SK-N-SH (cell line): ENCODE results near the gene CEP170. TPM values are rescaled to one million over a fixed set of nuclear protein-coding genes. Genes with fewer than 3 reads are reported as not detected.
A peak's percentile ranks its signal among the peaks of the same experiment; 100 is the strongest.

Source experiments
- CTCF ChIA-PET: fragments of 300-600, 350-600 bp; formaldehyde crosslinking; extraction: SDS; loops from one replicate; lab custom pipeline; 2021; lab: Yijun Ruan, JAX
- POLR2A ChIA-PET: fragments of 350-600 bp; sonication (Branson Sonifier 250); formaldehyde crosslinking; extraction: SDS; loops from one replicate; lab custom pipeline; 2020; ENCODE audit warnings: antibody characterized with exemption, inconsistent platforms; lab: Yijun Ruan, JAX
- DNase-seq: peaks from one replicate; pipeline ENCODE4 v3.0.0; 2012
- H2AFZ ChIP-seq: fragments of 200-600 bp; sonication (generic); 2 replicates; pipeline ENCODE4 v1.8.1; 2016; ENCODE audit warnings: antibody characterized with exemption, mild to moderate bottlenecking, low read depth
- H3F3A ChIP-seq: fragments of 200-600 bp; sonication (generic); replicated peaks from 2 replicates; pipeline ENCODE3; 2016; ENCODE audit warnings: antibody characterized with exemption, mild to moderate bottlenecking; ENCODE audit not compliant: insufficient read depth
- H3K27ac ChIP-seq, 2 experiments: fragments of 200-500 bp in 1 of 2; fragments of 200-600 bp in 1 of 2; sonication (Bioruptor generic) in 1 of 2; sonication (generic), shearing (Covaris generic) in 1 of 2; 2 replicates each; pipeline versions ENCODE4 v1.5.1 to v1.6.1; 2014 to 2016; ENCODE audit warnings: low read depth in 2 of 2, inconsistent platforms in 1 of 2, low read length in 1 of 2, mild to moderate bottlenecking in 1 of 2, mixed read lengths in 1 of 2
- H3K27me3 ChIP-seq: fragments of 200-600 bp; sonication (generic), shearing (Covaris generic); 2 replicates; pipeline ENCODE4 v1.6.1; 2016; ENCODE audit warnings: mixed run types; ENCODE audit not compliant: insufficient read depth
- H3K36me3 ChIP-seq, 2 experiments: fragments of 200-500 bp in 1 of 2; fragments of 200-600 bp in 1 of 2; sonication (Bioruptor generic) in 1 of 2; sonication (generic) in 1 of 2; replicated peaks in 1 of 2; 2 replicates each; pipeline versions ENCODE3 to v1.5.1; 2014 to 2016; ENCODE audit warnings: low read length in 1 of 2, mild to moderate bottlenecking in 1 of 2; ENCODE audit not compliant: insufficient read depth in 2 of 2, control insufficient read depth in 1 of 2
- H3K4me1 ChIP-seq, 2 experiments: fragments of 200-500 bp in 1 of 2; fragments of 200-600 bp in 1 of 2; sonication (Bioruptor generic) in 1 of 2; sonication (generic), shearing (Covaris generic) in 1 of 2; 2 replicates each; pipeline versions ENCODE4 v1.5.1 to v1.6.1; 2014 to 2016; ENCODE audit warnings: low read depth in 1 of 2, low read length in 1 of 2, mixed run types in 1 of 2; ENCODE audit not compliant: insufficient read depth in 2 of 2, control insufficient read depth in 1 of 2
- H3K4me2 ChIP-seq: fragments of 200-600 bp; sonication (generic), shearing (Covaris generic); 2 replicates; pipeline ENCODE4 v1.6.1; 2017; ENCODE audit warnings: mixed run types
- H3K4me3 ChIP-seq, 2 experiments: fragments of 200-500 bp in 1 of 2; fragments of 200-600 bp in 1 of 2; sonication (Bioruptor generic) in 1 of 2; sonication (generic), shearing (Covaris generic) in 1 of 2; 2 replicates each; pipeline versions ENCODE4 v1.5.1 to v1.8.1; 2014 to 2016; ENCODE audit warnings: low read depth in 2 of 2, inconsistent platforms in 1 of 2, low read length in 1 of 2, mild to moderate bottlenecking in 1 of 2, mixed read lengths in 1 of 2, moderate library complexity in 1 of 2
- H3K79me2 ChIP-seq: fragments of 200-600 bp; sonication (generic); 2 replicates; pipeline ENCODE4 v1.8.1; 2017; ENCODE audit warnings: mild to moderate bottlenecking; ENCODE audit not compliant: insufficient read depth
- H3K9ac ChIP-seq: fragments of 200-600 bp; sonication (generic); 2 replicates; pipeline ENCODE4 v1.6.1; 2017; ENCODE audit warnings: mixed run types
- H3K9me2 ChIP-seq: fragments of 200-600 bp; sonication (generic); 2 replicates; pipeline ENCODE4 v1.6.1; 2017; ENCODE audit warnings: mixed run types
- H3K9me3 ChIP-seq: fragments of 200-600 bp; sonication (generic); 2 replicates; pipeline ENCODE4 v1.6.1; 2017; ENCODE audit warnings: mixed run types, mild to moderate bottlenecking, moderate library complexity
- H4K20me1 ChIP-seq: fragments of 200-600 bp; sonication (generic); 2 replicates; pipeline ENCODE4 v1.6.1; 2017; ENCODE audit warnings: mild to moderate bottlenecking, mixed run types; ENCODE audit not compliant: insufficient read depth
- CHD2 ChIP-seq: fragments of 150-350 bp; IDR thresholded peaks from 2 replicates; pipeline ENCODE4 v1.6.1; 2018; ENCODE audit warnings: low read length; ENCODE audit not compliant: partially characterized antibody
- CTCF ChIP-seq: fragments of 200-600 bp; sonication (generic); IDR thresholded peaks from 2 replicates; pipeline ENCODE4 v1.6.1; 2017; ENCODE audit warnings: antibody characterized with exemption, mild to moderate bottlenecking, moderate library complexity
- ELF1 ChIP-seq: IDR thresholded peaks from 2 replicates; pipeline ENCODE4 v1.4.0; 2012
- FOXJ3 ChIP-seq: sonication (generic); formaldehyde crosslinking; IDR thresholded peaks from 2 replicates; pipeline ENCODE4 v1.5.1; 2020; ENCODE audit warnings: mild to moderate bottlenecking, missing genetic modification reagents
- FOXM1 ChIP-seq: IDR thresholded peaks from 2 replicates; pipeline ENCODE4 v1.4.0; 2012; ENCODE audit warnings: low read depth, mild to moderate bottlenecking
- GABPA ChIP-seq: IDR thresholded peaks from 2 replicates; pipeline ENCODE4 v1.4.0; 2012; ENCODE audit warnings: low read depth, mild to moderate bottlenecking
- GATA2 ChIP-seq: sonication (generic); formaldehyde crosslinking; IDR thresholded peaks from 2 replicates; pipeline ENCODE4 v1.5.0; 2020; ENCODE audit warnings: mild to moderate bottlenecking, missing genetic modification reagents
- JUND ChIP-seq: IDR thresholded peaks from 2 replicates; pipeline ENCODE4 v1.4.0; 2012
- MEF2A ChIP-seq: IDR thresholded peaks from 2 replicates; pipeline ENCODE4 v1.4.0; 2012; ENCODE audit warnings: low read depth, borderline replicate concordance
- NFIC ChIP-seq: IDR thresholded peaks from 2 replicates; pipeline ENCODE4 v1.4.0; 2012; ENCODE audit warnings: borderline replicate concordance
- NRF1 ChIP-seq: IDR thresholded peaks from 2 replicates; pipeline ENCODE4 v1.6.1; 2012; ENCODE audit warnings: low read depth, mild to moderate bottlenecking, low read length
- POLR2AphosphoS5 ChIP-seq: IDR thresholded peaks from 2 replicates; pipeline ENCODE4 v1.6.1; 2012; ENCODE audit warnings: low read depth, low read length
- RCOR1 ChIP-seq: fragments of 150-350 bp; IDR thresholded peaks from 2 replicates; pipeline ENCODE4 v1.6.1; 2017; ENCODE audit warnings: antibody characterized with exemption, low read length
- REST ChIP-seq: IDR thresholded peaks from 2 replicates; pipeline ENCODE4 v1.6.1; 2012; ENCODE audit warnings: mild to moderate bottlenecking, low read depth, low read length, moderate library complexity
- RFX5 ChIP-seq: IDR thresholded peaks from 2 replicates; pipeline ENCODE4 v1.6.1; 2012; ENCODE audit warnings: mild to moderate bottlenecking, improper control_type of control experiment, low read length
- SIN3A ChIP-seq: IDR thresholded peaks from 2 replicates; pipeline ENCODE4 v1.6.1; 2012; ENCODE audit warnings: low read depth, mild to moderate bottlenecking, low read length, moderate library complexity, borderline replicate concordance
- TEAD4 ChIP-seq: IDR thresholded peaks from 2 replicates; pipeline ENCODE4 v1.4.0; 2012; ENCODE audit warnings: mild to moderate bottlenecking, borderline replicate concordance; ENCODE audit not compliant: insufficient read depth
- USF2 ChIP-seq: fragments of 150-350 bp; IDR thresholded peaks from 2 replicates; pipeline ENCODE4 v1.6.1; 2017; ENCODE audit warnings: antibody characterized with exemption, low read length, low read depth, borderline replicate concordance
- YY1 ChIP-seq: IDR thresholded peaks from 2 replicates; pipeline ENCODE4 v1.4.0; 2012; ENCODE audit warnings: low read depth, mild to moderate bottlenecking
- ZBTB33 ChIP-seq: IDR thresholded peaks from 2 replicates; pipeline ENCODE4 v1.4.0; 2012; ENCODE audit warnings: low read depth, borderline replicate concordance
- whole genome bisulfite sequencing: methylation state at CpG from one replicate; pipeline ENCODE4 v1.1.6; 2017; ENCODE audit warnings: low lambda C conversion rate; 5-methylcytosine and 5-hydroxymethylcytosine counted together
- polyA plus RNA-seq, 3 experiments: library from polyadenylated mRNA; depleted of rRNA; stranded (reverse); fragments of >200 nt; gene quantifications; 2 replicates each; pipeline ENCODE4 v1.2.3, GENCODE V29; 2012

CEP170 gene
- polyA plus RNA-seq, 1 of the 3 experiments (the other 2 are of a cell fraction): 67.2 TPM

GRCh38 chr1:243247901-243248300, 7.2 kb downstream of the CEP170 start:
- no peak overlapping the region for H3K4me3 ChIP-seq
- H3K4me2 ChIP-seq: no peak overlapping the region
- H3F3A ChIP-seq: peaks cover 26% of the 10 kb centered on the region
- ChIA-PET CTCF (interaction anchor here (0.9 kb wide), 1 partner anchor 21 kb away, joined by 3 read pairs; no protein-coding TSS in a partner anchor), POLR2A (no interaction called here)
- H2AFZ ChIP-seq: no peak overlapping the region
- TF ChIP-seq GATA2 (CRISPR knock-in tag): no peak
- no peak for TF ChIP-seq USF2
- no peak for TF ChIP-seq CHD2
- no peak for TF ChIP-seq RFX5
- TF ChIP-seq CTCF: no peak
- no peak for TF ChIP-seq SIN3A
- no peak for TF ChIP-seq ZBTB33
- no peak for TF ChIP-seq REST
- TF ChIP-seq TEAD4: no peak
- no peak for TF ChIP-seq FOXM1
- TF ChIP-seq RCOR1: no peak
- no peak for TF ChIP-seq FOXJ3
- no peak for TF ChIP-seq YY1
- TF ChIP-seq JUND: no peak
- TF ChIP-seq GABPA: no peak
- TF ChIP-seq MEF2A: no peak
- no peak for TF ChIP-seq ELF1
- no peak for TF ChIP-seq POLR2AphosphoS5
- TF ChIP-seq NFIC: no peak
- no peak for TF ChIP-seq NRF1
- H3K9ac ChIP-seq: no peak overlapping the region
- H4K20me1 ChIP-seq: peaks cover 94% of the 10 kb centered on the region
- peak overlapping the region in 1 of 2 experiments; percentile 4; a peak in 1 of 4 replicates for H3K27ac ChIP-seq
- peaks cover 100% of the 10 kb centered on the region for H3K79me2 ChIP-seq
- H3K27me3 ChIP-seq: no peaks in the 10 kb centered on the region
- H3K4me1 ChIP-seq: peaks cover 3 to 25% of the 10 kb centered on the region in 2 experiments; a peak in 2 of 4 replicates
- H3K9me3 ChIP-seq: no peaks in the 10 kb centered on the region
- 88% methylated on average over 3 of the region's 3 CpGs for WGBS
- no peaks in the 10 kb centered on the region for H3K9me2 ChIP-seq
- peaks cover 0 to 50% of the 10 kb centered on the region in 2 experiments for H3K36me3 ChIP-seq
- DNase-seq: no peak
